K562 (cell line): ENCODE results near the gene RFWD3. TPM values are rescaled to one million over a fixed set of nuclear protein-coding genes. Genes with fewer than 3 reads are reported as not detected.

ENCODE experiments used
- ATAC-seq: fragments of 200-7000 bp; cut with Tn5 transposase; 3 replicates; pipeline ENCODE4 v1.9.1; 2020; ENCODE audit warnings: moderate library complexity
- BruUV-seq: library from RNA; stranded (reverse); fragments of 400-500 nt; replicated peaks from 2 replicates; lab custom pipeline; 2021; lab: Mats Ljungman, UMichigan
- CTCF ChIA-PET: fragments of 300-600 bp; formaldehyde crosslinking; extraction: SDS; loops from one replicate; lab custom pipeline; 2021; ENCODE audit warnings: low intra/inter-chr PET ratio; lab: Yijun Ruan, JAX
- POLR2A ChIA-PET: fragments of 300-600, 350-650 bp; sonication (Branson Sonifier 250); formaldehyde crosslinking; extraction: SDS; loops from one replicate; lab custom pipeline; 2021; ENCODE audit warnings: antibody characterized with exemption, inconsistent platforms; lab: Yijun Ruan, JAX
- DNase-seq, 4 experiments: peaks; one replicate each; pipeline versions ENCODE4 v3.0.0 to v3.0.0-alpha.2; 2011 to 2018; ENCODE audit warnings: low spot score in 3 of 4, mixed read lengths in 3 of 4; ENCODE audit errors: extremely low read depth in 1 of 4
- FAIRE-seq: peaks from 2 replicates; lab custom pipeline; 2011; peaks lifted over from hg19 to GRCh38; lab: Jason Lieb, UNC
- H2AFZ ChIP-seq: 2 replicates; pipeline ENCODE4 v1.6.0; 2011; ENCODE audit warnings: low read depth, low read length, control low read depth, inconsistent platforms
- H3K27ac ChIP-seq: fragments of 200-600 bp; 3 replicates; pipeline ENCODE4 v1.8.0; 2011; ENCODE audit warnings: low read depth, mild to moderate bottlenecking, control low read depth, inconsistent platforms, low read length, moderate library complexity, mixed read lengths; ENCODE audit errors: extremely low read depth
- H3K27me3 ChIP-seq, 2 experiments: fragments of 300-600 bp in 1 of 2; 2 replicates in 1 of 2; 3 replicates in 1 of 2; pipeline versions ENCODE4 v1.6.0 to v1.8.0; 2011; ENCODE audit warnings: inconsistent platforms in 2 of 2, low read length in 2 of 2, mild to moderate bottlenecking in 1 of 2, mixed read lengths in 1 of 2, moderate library complexity in 1 of 2; ENCODE audit not compliant: control insufficient read depth in 2 of 2, insufficient read depth in 2 of 2
- H3K36me3 ChIP-seq: fragments of 300-600 bp; 3 replicates; pipeline ENCODE4 v1.8.0; 2011; ENCODE audit warnings: mild to moderate bottlenecking, low read length, inconsistent platforms; ENCODE audit not compliant: control insufficient read depth, insufficient read depth
- H3K4me1 ChIP-seq, 2 experiments: fragments of 200-600 bp in 1 of 2; replicated peaks in 1 of 2; 2 replicates in 1 of 2; 3 replicates in 1 of 2; pipeline versions ENCODE4 v1.5.1 to v1.8.0; 2011; ENCODE audit warnings: inconsistent platforms in 2 of 2, low read length in 2 of 2, mild to moderate bottlenecking in 1 of 2, mixed read lengths in 1 of 2, moderate library complexity in 1 of 2; ENCODE audit not compliant: control insufficient read depth in 2 of 2, insufficient read depth in 2 of 2
- H3K4me2 ChIP-seq: 2 replicates; pipeline ENCODE4 v1.6.1; 2011; ENCODE audit warnings: low read length, control low read depth, inconsistent platforms, mixed read lengths; ENCODE audit not compliant: insufficient read depth
- H3K4me3 ChIP-seq: fragments of 200-600 bp; sonication (generic), shearing (Covaris generic); 2 replicates; pipeline ENCODE4 v1.5.1; 2016; ENCODE audit warnings: control low read depth, inconsistent platforms
- H3K79me2 ChIP-seq: fragments of 200-600 bp; 3 replicates; pipeline ENCODE4 v1.8.0; 2011; ENCODE audit warnings: low read length, inconsistent platforms; ENCODE audit not compliant: control insufficient read depth, insufficient read depth
- H3K9ac ChIP-seq, 2 experiments: 2 replicates each; pipeline versions ENCODE4 v1.6.0 to v1.6.1; 2011; ENCODE audit warnings: low read depth in 2 of 2, low read length in 2 of 2, control low read depth in 1 of 2, inconsistent platforms in 1 of 2, mild to moderate bottlenecking in 1 of 2, mixed read lengths in 1 of 2; ENCODE audit not compliant: insufficient read depth in 1 of 2
- H3K9me1 ChIP-seq: one replicate; pipeline ENCODE4 v1.6.0; 2011; ENCODE audit warnings: inconsistent platforms, mild to moderate bottlenecking, low read length, moderate library complexity; ENCODE audit not compliant: control insufficient read depth, insufficient read depth
- H3K9me3 ChIP-seq: replicated peaks from 2 replicates; pipeline ENCODE4 v1.5.1; 2011; ENCODE audit warnings: low read depth, low read length, inconsistent platforms; ENCODE audit not compliant: control insufficient read depth, insufficient read depth
- H4K20me1 ChIP-seq: replicated peaks from 2 replicates; pipeline ENCODE4 v1.6.1; 2011; ENCODE audit warnings: low read length, inconsistent platforms, mixed read lengths; ENCODE audit not compliant: control insufficient read depth, insufficient read depth
- ATF1 ChIP-seq, 2 experiments: fragments of 450-650 bp in 1 of 2; IDR thresholded peaks; 2 replicates each; pipeline ENCODE4 v1.6.1; 2016; ENCODE audit warnings: missing compliant biosample characterization in 1 of 2, missing genetic modification characterization in 1 of 2
- CHD1 ChIP-seq: fragments of 200-600 bp; sonication (generic); IDR thresholded peaks from one replicate; pipeline ENCODE4 v1.6.1; 2012; ENCODE audit warnings: mild to moderate bottlenecking, moderate library complexity, low read length, inconsistent platforms
- POLR2AphosphoS5 ChIP-seq: IDR thresholded peaks from 2 replicates; pipeline ENCODE4 v1.6.1; 2011; ENCODE audit warnings: mild to moderate bottlenecking, low read depth, low read length, moderate library complexity; ENCODE audit not compliant: control insufficient read depth, insufficient read depth
- POLR2B ChIP-seq: fragments of 450-650 bp; IDR thresholded peaks from 2 replicates; pipeline ENCODE4 v1.6.1; 2018; ENCODE audit warnings: low read depth; ENCODE audit not compliant: partially characterized antibody
- RBM25 ChIP-seq: fragments of 200-400 bp; formaldehyde crosslinking; IDR thresholded peaks from 2 replicates; pipeline ENCODE4 v1.6.1; 2018; ENCODE audit warnings: low read length, low read depth, moderate library complexity; ENCODE audit not compliant: severe bottlenecking
- SMARCB1 ChIP-seq: IDR thresholded peaks from 2 replicates; pipeline ENCODE4 v1.6.1; 2011; ENCODE audit warnings: improper control_type of control experiment, low read depth; ENCODE audit not compliant: insufficient read length
- TRIM28 ChIP-seq: fragments of 450-650 bp; IDR thresholded peaks from 2 replicates; pipeline ENCODE4 v1.6.1; 2017
- WGBS: fragments of 100-300 bp; shearing (Covaris generic); methylation state at CpG from one replicate; pipeline ENCODE4 v1.1.6; 2016; ENCODE audit warnings: low coverage, mixed read lengths; ENCODE audit not compliant: insufficient coverage; ENCODE audit errors: missing lambda C conversion rate; 5-methylcytosine and 5-hydroxymethylcytosine counted together
- in situ Hi-C: fragments of 300-500 bp; cut with MboI; formaldehyde crosslinking; loops from 4 replicates; pipeline ENCODE4 v1.15.0; 2018; ENCODE audit warnings: inconsistent platforms, mixed read lengths
- intact Hi-C: fragments of 100-400 bp; cut with micrococcal nuclease; formaldehyde crosslinking; loops from 2 replicates; pipeline ENCODE4 v1.14.2; 2022
- polyA plus RNA-seq, 8 experiments: library from polyadenylated mRNA; depleted of rRNA in 4 of 8; stranded (reverse) in 5 of 8; unstranded in 3 of 8; fragments of >200 nt; fragmentation: Nextera tagmentation in 2 of 8; fragmentation: Illumina TruSeq in 1 of 8; extraction: Ambion mirVana in 2 of 8; extraction: Trizol in 1 of 8; gene quantifications; 2 replicates each; pipeline versions ENCODE4 v1.2.1 to v1.2.3, GENCODE V29; 2011 to 2014; ENCODE audit warnings: inconsistent platforms in 1 of 8, missing spikeins in 1 of 8
- total RNA-seq, 7 experiments: library from RNA; depleted of rRNA in 6 of 7; stranded (reverse); fragments of >200 nt in 6 of 7; fragmentation: Illumina TruSeq in 2 of 7; extraction: Trizol in 2 of 7; gene quantifications; 2 replicates each; pipeline versions ENCODE4 v1.2.1 to v1.2.3, GENCODE V29; 2011 to 2021; ENCODE audit warnings: low replicate concordance in 1 of 7
- TF ChIP-seq, protein P1 (sequence below): sonication (generic); formaldehyde crosslinking; IDR thresholded peaks from 2 replicates; pipeline ENCODE4 v1.8.0; 2023; ENCODE audit warnings: mild to moderate bottlenecking, missing genetic modification reagents

The RFWD3 gene
- total and polyA plus RNA-seq, 9 of the 15 experiments (the other 6 are each of a cell fraction or from before 2014, with no cell fraction given): 20.8 to 121 (median 79.0) TPM

DNA sequence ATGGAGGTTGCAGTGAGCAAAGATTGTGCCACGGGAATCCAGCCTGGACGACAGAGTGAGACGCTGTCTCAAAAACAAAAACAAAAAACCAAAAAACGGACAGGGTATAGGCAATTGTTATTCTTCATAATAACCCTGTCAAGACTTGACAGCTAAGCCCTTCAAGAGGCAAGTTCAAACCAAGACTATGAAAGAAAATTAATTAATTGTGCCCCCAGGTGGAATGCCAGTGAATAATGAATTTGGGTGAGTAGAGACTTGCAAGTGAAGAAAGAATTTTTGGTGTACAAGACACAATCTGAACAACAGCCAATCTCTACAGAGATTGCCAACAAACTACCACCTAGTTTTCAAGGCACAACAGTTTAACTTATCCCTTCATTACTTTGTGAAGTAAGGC lies 6.3 kb downstream of the RFWD3 start:
- TF ChIP-seq SMARCB1 (no peak), TRIM28 (no peak), POLR2B (peak; percentile 23), CHD1 (no peak), ATF1 (CRISPR knock-in tag; IDR thresholded peaks at IDR 0.05) (no peak), ATF1 (tag; IDR thresholded peaks at IDR 0.05) (no peak), RBM25 (no peak), POLR2AphosphoS5 (no peak; the same call in 1 of the 2 replicates)
- TF ChIP-seq, protein P1, sequence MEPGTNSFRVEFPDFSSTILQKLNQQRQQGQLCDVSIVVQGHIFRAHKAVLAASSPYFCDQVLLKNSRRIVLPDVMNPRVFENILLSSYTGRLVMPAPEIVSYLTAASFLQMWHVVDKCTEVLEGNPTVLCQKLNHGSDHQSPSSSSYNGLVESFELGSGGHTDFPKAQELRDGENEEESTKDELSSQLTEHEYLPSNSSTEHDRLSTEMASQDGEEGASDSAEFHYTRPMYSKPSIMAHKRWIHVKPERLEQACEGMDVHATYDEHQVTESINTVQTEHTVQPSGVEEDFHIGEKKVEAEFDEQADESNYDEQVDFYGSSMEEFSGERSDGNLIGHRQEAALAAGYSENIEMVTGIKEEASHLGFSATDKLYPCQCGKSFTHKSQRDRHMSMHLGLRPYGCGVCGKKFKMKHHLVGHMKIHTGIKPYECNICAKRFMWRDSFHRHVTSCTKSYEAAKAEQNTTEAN (CRISPR knock-in tag): no peak
- 81% methylated on average over 4 of the region's 4 CpGs for WGBS
- Histone ChIP-seq H3K4me3 (no peak overlapping the region), H3K4me2 (no peak overlapping the region), H3K36me3 (peaks cover 97% of the 10 kb centered on the region), H2AFZ (no peak overlapping the region), H3K27ac (no peak overlapping the region), H3K9me3 (no peaks in the 10 kb centered on the region), H3K4me1 (peaks cover 4 to 16% of the 10 kb centered on the region in 2 experiments; a peak in 4 of 5 replicates), H4K20me1 (peaks cover 41% of the 10 kb centered on the region), H3K79me2 (peaks cover 99% of the 10 kb centered on the region), H3K27me3 (no peaks in the 10 kb centered on the region), H3K9me1 (no peaks in the 10 kb centered on the region), H3K9ac (no peak overlapping the region)
- CTCF ChIA-PET: no interaction called here
- no TSS peak for BruUV-seq
- intact Hi-C loops (no loop called here), in situ Hi-C loops (no loop called here)
- POLR2A ChIA-PET: interaction anchor here (1.1 kb wide), 1 partner anchor 18 kb away, joined by 3 read pairs; no protein-coding TSS in a partner anchor
- no peak for DNase-seq
- no peak for FAIRE-seq
- no peak for ATAC-seq
